Suprapubic skin (tissue), 4 donors: ENCODE measurements around the gene PCDHB2. TPM values are rescaled to one million over a fixed set of nuclear protein-coding genes. Genes with fewer than 3 reads are reported as not detected.
A peak's percentile ranks its signal among the peaks of the same experiment; 100 is the strongest.
"Not testable (repeated sequence)": the region's sequence is repeated elsewhere in the genome, so short reads cannot be mapped to it uniquely, and the experiment has no call there.

Experiments
- DNase-seq, 2 donors: peaks; one replicate each; pipeline ENCODE4 v3.0.0-alpha.2; 2019; ENCODE audit warnings: low spot score in 2 of 2
- H3K27ac ChIP-seq: fragments of 200-600 bp; sonication (generic); one replicate; pipeline ENCODE4 v1.5.1; 2019
- H3K27me3 ChIP-seq: fragments of 200-600 bp; sonication (generic); one replicate; pipeline ENCODE4 v1.5.1; 2019
- H3K36me3 ChIP-seq: fragments of 200-600 bp; sonication (generic); one replicate; pipeline ENCODE4 v1.5.1; 2019
- H3K4me1 ChIP-seq: fragments of 200-600 bp; sonication (generic); one replicate; pipeline ENCODE4 v1.5.1; 2019
- H3K4me3 ChIP-seq: fragments of 200-600 bp; sonication (generic); one replicate; pipeline ENCODE4 v1.5.1; 2019; ENCODE audit warnings: mild to moderate bottlenecking
- H3K9me3 ChIP-seq: fragments of 200-600 bp; sonication (generic); one replicate; pipeline ENCODE4 v1.5.1; 2019
- EP300 ChIP-seq: sonication (generic); formaldehyde crosslinking; IDR thresholded peaks from one replicate; pipeline ENCODE4 v1.6.1; 2017; ENCODE audit warnings: antibody characterized with exemption
- POLR2A ChIP-seq, 2 donors: fragments of 450-650 bp; IDR thresholded peaks; one replicate each; pipeline ENCODE4 v1.6.1; 2017; ENCODE audit warnings: antibody characterized with exemption in 2 of 2, mild to moderate bottlenecking in 2 of 2, moderate library complexity in 2 of 2
- POLR2AphosphoS5 ChIP-seq, 3 donors: sonication (generic); formaldehyde crosslinking; IDR thresholded peaks; one replicate each; pipeline ENCODE4 v1.6.1; 2017; ENCODE audit warnings: antibody characterized with exemption in 3 of 3
- WGBS: methylation state at CpG from one replicate; pipeline ENCODE4 v1.1.5; 2018; 5-methylcytosine and 5-hydroxymethylcytosine counted together
- total RNA-seq, 4 donors: library from RNA; depleted of rRNA; stranded (reverse); fragments of >200 nt; gene quantifications; one replicate each; pipeline ENCODE4 v1.1.0, GENCODE V29; 2016
- TF ChIP-seq, protein P1 (sequence below), 2 donors: fragments of 200-600 bp in 1 of 2; fragments of 450-650 bp in 1 of 2; sonication (generic) in 1 of 2; IDR thresholded peaks; one replicate each; pipeline ENCODE4 v1.5.1; 2016 to 2019; ENCODE audit warnings: antibody characterized with exemption in 2 of 2, mild to moderate bottlenecking in 1 of 2, moderate library complexity in 1 of 2

The PCDHB2 gene
- total RNA-seq, 4 donors from 2014 or later: 2.2 to 5.4 (median 4.2) TPM

DNA sequence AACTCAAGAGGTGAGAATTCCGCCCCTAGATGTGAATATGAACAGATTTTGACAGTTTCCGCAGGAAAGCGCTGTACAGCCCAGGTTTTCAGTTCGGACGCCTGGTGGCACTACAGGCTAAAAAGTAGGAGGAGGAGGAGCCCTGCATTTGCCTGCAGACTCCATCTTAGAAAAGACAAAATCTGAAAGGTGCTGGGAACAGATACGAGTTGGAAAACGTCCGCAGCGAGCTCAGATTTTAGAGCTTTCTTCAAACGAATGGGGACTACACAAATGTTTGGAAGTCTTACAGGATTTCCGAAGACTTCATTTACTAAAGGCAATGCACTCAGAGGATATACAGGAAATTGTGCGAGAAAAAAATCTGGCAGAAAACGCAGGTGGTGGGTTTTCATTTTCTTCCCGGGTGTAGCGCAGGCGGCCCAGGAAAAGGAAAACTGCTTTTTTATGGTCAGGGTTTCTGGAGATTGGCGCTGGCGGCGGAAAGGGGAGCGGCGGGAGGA is 9.9 kb upstream of the PCDHB2 start:
- H3K27me3 ChIP-seq: no peaks in the 10 kb centered on the region
- H3K27ac ChIP-seq: no peak overlapping the region
- WGBS: 15% methylated on average over 21 of the region's 21 CpGs
- H3K4me1 ChIP-seq: no peaks in the 10 kb centered on the region
- H3K9me3 ChIP-seq: no peaks in the 10 kb centered on the region
- no peaks in the 10 kb centered on the region for H3K36me3 ChIP-seq
- peak overlapping the region; percentile 32 for H3K4me3 ChIP-seq
- no peak for TF ChIP-seq POLR2A (IDR thresholded peaks at IDR 0.05)
- no peak for TF ChIP-seq EP300
- TF ChIP-seq, protein P1, sequence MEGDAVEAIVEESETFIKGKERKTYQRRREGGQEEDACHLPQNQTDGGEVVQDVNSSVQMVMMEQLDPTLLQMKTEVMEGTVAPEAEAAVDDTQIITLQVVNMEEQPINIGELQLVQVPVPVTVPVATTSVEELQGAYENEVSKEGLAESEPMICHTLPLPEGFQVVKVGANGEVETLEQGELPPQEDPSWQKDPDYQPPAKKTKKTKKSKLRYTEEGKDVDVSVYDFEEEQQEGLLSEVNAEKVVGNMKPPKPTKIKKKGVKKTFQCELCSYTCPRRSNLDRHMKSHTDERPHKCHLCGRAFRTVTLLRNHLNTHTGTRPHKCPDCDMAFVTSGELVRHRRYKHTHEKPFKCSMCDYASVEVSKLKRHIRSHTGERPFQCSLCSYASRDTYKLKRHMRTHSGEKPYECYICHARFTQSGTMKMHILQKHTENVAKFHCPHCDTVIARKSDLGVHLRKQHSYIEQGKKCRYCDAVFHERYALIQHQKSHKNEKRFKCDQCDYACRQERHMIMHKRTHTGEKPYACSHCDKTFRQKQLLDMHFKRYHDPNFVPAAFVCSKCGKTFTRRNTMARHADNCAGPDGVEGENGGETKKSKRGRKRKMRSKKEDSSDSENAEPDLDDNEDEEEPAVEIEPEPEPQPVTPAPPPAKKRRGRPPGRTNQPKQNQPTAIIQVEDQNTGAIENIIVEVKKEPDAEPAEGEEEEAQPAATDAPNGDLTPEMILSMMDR (IDR thresholded peaks at IDR 0.05): peak in 1 of 2 donors; percentile 14
- DNase-seq: no peak

DNA sequence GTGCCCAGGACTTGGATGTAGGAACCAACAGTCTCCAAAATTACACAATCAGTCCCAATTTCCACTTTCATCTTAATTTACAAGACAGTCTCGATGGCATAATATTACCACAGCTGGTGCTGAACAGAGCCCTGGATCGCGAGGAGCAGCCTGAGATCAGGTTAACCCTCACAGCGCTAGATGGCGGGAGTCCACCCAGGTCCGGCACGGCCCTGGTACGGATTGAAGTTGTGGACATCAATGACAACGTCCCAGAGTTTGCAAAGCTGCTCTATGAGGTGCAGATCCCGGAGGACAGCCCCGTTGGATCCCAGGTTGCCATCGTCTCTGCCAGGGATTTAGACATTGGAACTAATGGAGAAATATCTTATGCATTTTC is 837 bp downstream of the PCDHB2 start:
- Histone ChIP-seq H3K27me3 (peaks cover 14% of the 10 kb centered on the region), H3K4me1 (no peaks in the 10 kb centered on the region), H3K9me3 (peaks cover 7% of the 10 kb centered on the region), H3K4me3 (peak overlapping the region; percentile 39), H3K36me3 (no peaks in the 10 kb centered on the region), H3K27ac (no peak overlapping the region)
- WGBS: 41% methylated on average over 11 of the region's 12 CpGs
- TF ChIP-seq POLR2A (IDR thresholded peaks at IDR 0.05) (no peak), POLR2AphosphoS5 (IDR thresholded peaks at IDR 0.05) (no peak), EP300 (no peak)
- TF ChIP-seq, protein P1 (IDR thresholded peaks at IDR 0.05): no peak
- no peak for DNase-seq

DNA sequence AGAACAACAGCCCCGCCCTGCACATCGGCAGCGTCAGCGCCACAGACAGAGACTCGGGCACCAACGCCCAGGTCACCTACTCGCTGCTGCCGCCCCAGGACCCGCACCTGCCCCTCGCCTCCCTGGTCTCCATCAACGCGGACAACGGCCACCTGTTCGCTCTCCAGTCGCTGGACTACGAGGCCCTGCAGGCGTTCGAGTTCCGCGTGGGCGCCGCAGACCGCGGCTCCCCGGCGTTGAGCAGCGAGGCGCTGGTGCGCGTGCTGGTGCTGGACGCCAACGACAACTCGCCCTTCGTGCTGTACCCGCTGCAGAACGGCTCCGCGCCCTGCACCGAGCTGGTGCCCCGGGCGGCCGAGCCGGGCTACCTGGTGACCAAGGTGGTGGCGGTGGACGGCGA is 1.8 kb downstream of the PCDHB2 start:
- H3K36me3 ChIP-seq, H3K4me1 ChIP-seq, H3K4me3 ChIP-seq, DNase-seq, H3K27ac ChIP-seq: not testable (repeated sequence)
- peaks cover 12% of the 10 kb centered on the region for H3K9me3 ChIP-seq
- 39% methylated on average over 4 of the region's 46 CpGs for WGBS
- peaks cover 19% of the 10 kb centered on the region for H3K27me3 ChIP-seq

DNA sequence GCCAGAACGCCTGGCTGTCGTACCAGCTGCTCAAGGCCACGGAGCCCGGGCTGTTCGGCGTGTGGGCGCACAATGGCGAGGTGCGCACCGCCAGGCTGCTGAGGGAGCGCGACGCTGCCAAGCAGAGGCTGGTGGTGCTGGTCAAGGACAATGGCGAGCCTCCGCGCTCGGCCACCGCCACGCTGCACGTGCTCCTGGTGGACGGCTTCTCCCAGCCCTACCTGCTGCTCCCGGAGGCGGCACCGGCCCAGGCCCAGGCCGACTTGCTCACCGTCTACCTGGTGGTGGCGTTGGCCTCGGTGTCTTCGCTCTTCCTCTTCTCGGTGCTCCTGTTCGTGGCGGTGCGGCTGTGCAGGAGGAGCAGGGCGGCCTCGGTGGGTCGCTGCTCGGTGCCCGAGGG is 2.2 kb downstream of the PCDHB2 start:
- not testable (repeated sequence) for H3K27ac ChIP-seq

DNA sequence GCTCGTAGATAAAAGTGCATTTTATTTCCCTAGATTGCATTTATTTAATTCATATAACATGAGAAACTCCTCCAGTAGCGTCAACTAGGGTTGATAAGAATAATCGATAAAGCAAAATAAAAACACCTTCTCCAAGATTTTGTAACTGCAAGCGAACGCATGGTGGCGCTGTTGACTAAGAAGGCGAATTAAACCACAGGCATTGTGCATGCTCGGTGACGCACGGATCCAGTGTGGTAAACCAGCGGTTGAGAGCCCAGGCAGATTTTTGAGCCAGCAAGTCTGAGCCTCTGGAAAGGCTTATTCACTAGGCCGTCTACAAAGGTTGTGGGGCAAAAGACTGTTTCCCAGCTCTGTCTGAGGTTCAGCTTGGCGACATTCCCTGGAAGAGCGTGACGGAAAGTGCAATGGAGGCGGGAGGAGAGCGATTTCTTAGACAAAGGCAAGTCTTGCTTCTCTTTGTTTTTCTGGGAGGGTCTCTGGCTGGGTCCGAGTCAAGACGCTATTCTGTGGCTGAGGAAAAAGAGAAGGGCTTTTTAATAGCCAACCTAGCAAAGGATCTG is 5.9 kb downstream of the PCDHB2 start, which contains the start of gene PCDHB3:
Gene PCDHB3 (plus strand): TSS at position 231 of the 563 bp plus-strand sequence. CDS start 177 bp downstream, at position 408.
- Histone ChIP-seq H3K27ac (no peak within 1 kb of the TSS), H3K4me3 (peak within 1 kb of the TSS; percentile 27), H3K27me3 (peaks cover 10% of the 10 kb centered on the region), H3K9me3 (peaks cover 19% of the 10 kb centered on the region), H3K36me3 (no peaks in the 10 kb centered on the region), H3K4me1 (no peaks in the 10 kb centered on the region)
- WGBS: 17% methylated on average over 19 of the region's 19 CpGs
- TF ChIP-seq, protein P1 (IDR thresholded peaks at IDR 0.05): peak in 1 of 2 donors; percentile 9
- no peak for TF ChIP-seq EP300
- DNase-seq: no peak

More for the DNA sequence above, 2.2 kb downstream of the PCDHB2 start:
- WGBS: 36% methylated on average over 17 of the region's 38 CpGs
- H3K27me3 ChIP-seq: peaks cover 19% of the 10 kb centered on the region
- not testable (repeated sequence) for H3K4me1 ChIP-seq, H3K36me3 ChIP-seq, H3K4me3 ChIP-seq, DNase-seq
- H3K9me3 ChIP-seq: peaks cover 16% of the 10 kb centered on the region

DNA sequence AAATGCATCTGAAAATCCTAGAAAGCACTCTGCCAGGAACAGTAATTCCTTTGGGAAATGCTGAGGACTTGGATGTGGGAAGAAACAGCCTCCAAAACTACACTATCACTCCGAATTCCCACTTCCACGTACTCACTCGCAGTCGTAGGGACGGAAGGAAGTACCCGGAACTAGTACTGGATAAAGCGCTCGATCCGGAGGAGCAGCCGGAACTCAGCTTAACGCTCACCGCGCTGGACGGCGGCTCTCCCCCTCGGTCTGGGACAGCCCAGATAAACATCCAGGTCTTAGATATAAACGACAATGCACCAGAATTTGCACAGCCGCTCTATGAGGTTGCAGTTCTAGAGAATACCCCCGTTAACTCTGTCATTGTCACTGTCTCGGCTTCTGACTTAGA is 6.6 kb downstream of the PCDHB2 start:
- no peaks in the 10 kb centered on the region for H3K4me1 ChIP-seq
- no peak for TF ChIP-seq POLR2A (IDR thresholded peaks at IDR 0.05)
- no peak for TF ChIP-seq POLR2AphosphoS5 (IDR thresholded peaks at IDR 0.05)
- TF ChIP-seq EP300: no peak
- TF ChIP-seq, protein P1 (IDR thresholded peaks at IDR 0.05): no peak
- H3K27ac ChIP-seq: no peak overlapping the region
- 47% methylated on average over 19 of the region's 20 CpGs for WGBS
- H3K27me3 ChIP-seq: peaks cover 9% of the 10 kb centered on the region
- DNase-seq: no peak
- no peaks in the 10 kb centered on the region for H3K36me3 ChIP-seq
- peaks cover 12% of the 10 kb centered on the region for H3K9me3 ChIP-seq
- peak overlapping the region; percentile 27 for H3K4me3 ChIP-seq

DNA sequence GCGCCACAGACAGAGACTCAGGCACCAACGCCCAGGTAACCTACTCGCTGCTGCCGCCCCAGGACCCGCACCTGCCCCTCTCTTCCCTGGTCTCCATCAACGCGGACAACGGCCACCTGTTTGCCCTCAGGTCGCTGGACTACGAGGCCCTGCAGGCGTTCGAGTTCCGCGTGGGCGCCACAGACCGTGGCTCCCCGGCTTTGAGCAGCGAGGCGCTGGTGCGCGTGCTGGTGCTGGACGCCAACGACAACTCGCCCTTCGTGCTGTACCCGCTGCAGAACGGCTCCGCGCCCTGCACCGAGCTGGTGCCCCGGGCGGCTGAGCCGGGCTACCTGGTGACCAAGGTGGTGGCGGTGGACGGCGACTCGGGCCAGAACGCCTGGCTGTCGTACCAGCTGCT is 7.7 kb downstream of the PCDHB2 start:
- 40% methylated on average over 6 of the region's 39 CpGs for WGBS
- not testable (repeated sequence) for H3K4me1 ChIP-seq, H3K27ac ChIP-seq, H3K4me3 ChIP-seq, DNase-seq, H3K27me3 ChIP-seq, H3K36me3 ChIP-seq
- peaks cover 12% of the 10 kb centered on the region for H3K9me3 ChIP-seq

DNA sequence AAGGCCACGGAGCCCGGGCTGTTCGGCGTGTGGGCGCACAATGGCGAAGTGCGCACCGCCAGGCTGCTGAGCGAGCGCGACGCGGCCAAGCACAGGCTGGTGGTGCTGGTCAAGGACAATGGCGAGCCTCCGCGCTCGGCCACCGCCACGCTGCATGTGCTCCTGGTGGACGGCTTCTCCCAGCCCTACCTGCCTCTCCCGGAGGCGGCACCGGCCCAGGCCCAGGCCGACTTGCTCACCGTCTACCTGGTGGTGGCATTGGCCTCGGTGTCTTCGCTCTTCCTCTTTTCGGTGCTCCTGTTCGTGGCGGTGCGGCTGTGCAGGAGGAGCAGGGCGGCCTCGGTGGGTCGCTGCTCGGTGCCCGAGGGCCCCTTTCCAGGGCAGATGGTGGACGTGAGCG is 8.1 kb downstream of the PCDHB2 start:
- peaks cover 12% of the 10 kb centered on the region for H3K9me3 ChIP-seq
- WGBS: no CpG with 5 or more reads among the region's 38 CpGs
- H3K36me3 ChIP-seq, H3K4me3 ChIP-seq, H3K27me3 ChIP-seq, H3K4me1 ChIP-seq, H3K27ac ChIP-seq, DNase-seq: not testable (repeated sequence)
